ENCODE data around the gene PRPF4. TPM values are rescaled to one million over a fixed set of nuclear protein-coding genes. Genes with fewer than 3 reads are reported as not detected.

Gene PRPF4
- 14.8 and 21.7 TPM in 2 replicates for total RNA-seq

GRCh38 chr9:113275157-113276131, at the start of gene PRPF4, which contains the start of gene CDC26:
Gene PRPF4 (plus strand): TSS chr9:113275658. CDS start chr9:113275744, 86 bp downstream.
Gene CDC26 (minus strand): TSS chr9:113275572. CDS start chr9:113272507, 3,065 bp downstream.

GRCh38 chr9:113302792-113303418, 27.4 kb downstream of the PRPF4 start, which contains the start of gene RNF183:
Gene RNF183 (minus strand): TSS chr9:113303376. CDS start chr9:113298184, 5,192 bp downstream.

GRCh38 chr9:113340011-113340699, 64.7 kb downstream of the PRPF4 start, which contains the start of gene WDR31:
Gene WDR31 (minus strand): TSS chr9:113340275. CDS start chr9:113332022, 8,253 bp downstream.

Other genes with a start within 250 kb of the PRPF4 start
- gene ZFP37, start 218.9 kb upstream of the PRPF4 start, total RNA-seq = 0.65 and 1.4 TPM in 2 replicates
- gene SLC31A2, start 124.7 kb upstream of the PRPF4 start, total RNA-seq = 4.5 and 7.6 TPM in 2 replicates
- 16.1 and 16.5 TPM in 2 replicates for gene FKBP15, start 54.4 kb upstream of the PRPF4 start, total RNA-seq
- 12.6 and 13.2 TPM in 2 replicates for gene SLC31A1, start 54.1 kb upstream of the PRPF4 start, total RNA-seq
- 33.2 and 41.1 TPM in 2 replicates for gene CDC26, start 86 bp upstream of the PRPF4 start, total RNA-seq
- gene RNF183, start 27.7 kb downstream of the PRPF4 start, total RNA-seq = not detected in 2 replicates
- gene WDR31, start 64.6 kb downstream of the PRPF4 start, total RNA-seq = 0.52 and 0.54 TPM in 2 replicates
- not detected in 2 replicates for gene BSPRY, start 73.9 kb downstream of the PRPF4 start, total RNA-seq
- gene HDHD3, start 101.3 kb downstream of the PRPF4 start, total RNA-seq = 7.0 and 8.1 TPM in 2 replicates
- 11.8 and 12.1 TPM in 2 replicates for gene ALAD, start 125.6 kb downstream of the PRPF4 start, total RNA-seq
- gene POLE3, start 135.0 kb downstream of the PRPF4 start, total RNA-seq = 26.4 and 38.2 TPM in 2 replicates
- gene C9orf43, start 135.1 kb downstream of the PRPF4 start, total RNA-seq = 0.34 and 0.43 TPM in 2 replicates
- 146 and 222 TPM in 2 replicates for gene RGS3, start 188.1 kb downstream of the PRPF4 start, total RNA-seq

Measured in dermis lymphatic vessel endothelial cell (primary cell).